HAP-1 (cell line): ENCODE measurements around the gene FBXO7.
"Not testable (repeated sequence)": the region's sequence is repeated elsewhere in the genome, so short reads cannot be mapped to it uniquely, and the experiment has no call there.

Source experiments
- DNase-seq, 2 experiments: peaks; one replicate each; pipeline ENCODE4 v3.0.0-alpha.2; 2016 to 2020; ENCODE audit warnings: low spot score in 2 of 2
- H3K27me3 ChIP-seq: fragments of 250-450 bp; sonication (Bioruptor Pico); 2 replicates; pipeline ENCODE4 v1.5.1; 2020; ENCODE audit warnings: low read depth, mild to moderate bottlenecking, moderate library complexity
- H3K36me3 ChIP-seq: fragments of 250-450 bp; sonication (Bioruptor Pico); replicated peaks from 2 replicates; pipeline ENCODE4 v1.5.1; 2020; ENCODE audit warnings: mild to moderate bottlenecking
- H3K4me1 ChIP-seq: fragments of 250-450 bp; sonication (Bioruptor Pico); 2 replicates; pipeline ENCODE4 v1.5.1; 2020; ENCODE audit warnings: mild to moderate bottlenecking
- H3K4me3 ChIP-seq: fragments of 250-450 bp; sonication (Bioruptor Pico); 2 replicates; pipeline ENCODE4 v1.5.1; 2020; ENCODE audit warnings: mild to moderate bottlenecking, moderate library complexity
- H3K9me3 ChIP-seq: fragments of 250-450 bp; sonication (Bioruptor Pico); 2 replicates; pipeline ENCODE4 v1.5.1; 2020; ENCODE audit warnings: mild to moderate bottlenecking, moderate library complexity
- in situ Hi-C: fragments of 300-500 bp; cut with MboI; formaldehyde crosslinking; loops from 3 replicates; pipeline ENCODE4 v1.14.3; 2020; ENCODE audit warnings: low sequenced_read_pairs, inconsistent platforms, mixed read lengths

Gene FBXO7

DNA sequence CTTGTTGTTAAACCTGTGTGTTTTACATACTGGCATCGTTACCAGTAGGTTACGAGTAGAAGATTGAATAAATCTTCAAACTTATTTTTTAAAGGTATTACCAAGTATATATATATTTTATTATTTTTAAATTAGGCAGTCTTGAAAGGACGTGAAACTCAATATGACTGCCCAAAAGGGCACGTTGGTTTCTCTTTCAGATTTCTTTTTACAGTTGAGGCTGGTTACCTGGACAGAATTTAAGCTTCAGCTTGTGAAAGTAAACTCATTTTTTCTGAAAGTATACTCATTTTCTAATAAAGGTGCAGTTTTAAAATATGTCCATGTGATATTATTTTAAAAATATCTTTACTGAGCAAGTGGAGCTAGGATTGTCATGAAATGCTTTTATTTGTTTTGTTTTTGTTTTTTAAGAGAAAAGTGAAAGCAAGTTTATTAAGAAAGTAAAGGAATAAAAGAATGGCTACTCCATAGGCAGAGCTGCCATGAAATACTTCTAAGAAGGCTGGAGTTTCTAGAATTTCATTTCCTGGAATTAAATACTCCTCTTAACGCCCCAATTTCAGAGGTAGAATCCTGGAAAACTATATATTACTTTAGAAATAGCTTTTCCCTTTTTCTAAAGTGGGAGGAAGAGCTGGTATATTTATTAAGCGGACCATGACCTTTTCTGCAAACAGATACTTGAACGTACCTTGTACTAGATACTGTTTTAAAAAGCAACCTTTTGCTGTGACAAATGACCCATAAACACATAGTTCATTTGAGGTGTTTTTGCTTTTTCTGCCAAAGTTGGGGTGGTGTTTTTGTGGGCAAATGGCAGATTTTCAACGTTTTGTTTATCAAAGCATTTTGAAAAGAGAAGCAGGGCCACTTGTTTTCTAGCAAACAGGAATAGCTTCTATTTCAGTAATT is 1.9 kb downstream of the FBXO7 start:
- DNase-seq: no peak
- H3K27me3 ChIP-seq: no peaks in the 10 kb centered on the region

DNA sequence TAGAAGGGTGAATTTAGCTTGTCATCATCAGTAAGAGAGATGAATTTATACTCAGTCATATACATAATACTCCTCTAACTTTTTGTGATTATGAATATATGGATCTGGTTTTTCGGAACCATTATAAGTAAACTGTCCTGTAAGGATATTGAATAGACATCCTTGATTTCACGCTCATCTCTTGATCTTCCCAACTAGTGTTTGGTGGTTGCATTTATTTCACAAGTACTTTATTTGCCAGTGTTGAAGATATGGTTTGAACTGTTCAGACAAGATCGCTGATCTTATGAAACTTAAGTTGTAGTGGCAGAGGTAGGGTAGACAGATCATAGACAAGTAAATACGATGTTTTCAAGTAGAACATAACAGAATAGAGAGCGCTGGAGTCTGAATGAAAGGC is 3.0 kb downstream of the FBXO7 start:
- H3K27me3 ChIP-seq: no peaks in the 10 kb centered on the region
- H3K4me1 ChIP-seq: peaks cover 8% of the 10 kb centered on the region
- DNase-seq: no peak
- peaks cover 3% of the 10 kb centered on the region; the same call in 1 of the 2 replicates for H3K36me3 ChIP-seq
- no peaks in the 10 kb centered on the region for H3K9me3 ChIP-seq
- no peak overlapping the region for H3K4me3 ChIP-seq
- in situ Hi-C loops: loop anchor here (10.0 kb wide), 1 partner anchor 503 kb away; no protein-coding TSS in a partner anchor

More for the DNA sequence above, 1.9 kb downstream of the FBXO7 start:
- in situ Hi-C loops: loop anchor here (10.0 kb wide), 1 partner anchor 502 kb away; no protein-coding TSS in a partner anchor
- Histone ChIP-seq H3K9me3 (no peaks in the 10 kb centered on the region), H3K4me3 (peak overlapping the region; percentile 76), H3K4me1 (peaks cover 8% of the 10 kb centered on the region), H3K36me3 (peaks cover 3% of the 10 kb centered on the region; the same call in 1 of the 2 replicates)

DNA sequence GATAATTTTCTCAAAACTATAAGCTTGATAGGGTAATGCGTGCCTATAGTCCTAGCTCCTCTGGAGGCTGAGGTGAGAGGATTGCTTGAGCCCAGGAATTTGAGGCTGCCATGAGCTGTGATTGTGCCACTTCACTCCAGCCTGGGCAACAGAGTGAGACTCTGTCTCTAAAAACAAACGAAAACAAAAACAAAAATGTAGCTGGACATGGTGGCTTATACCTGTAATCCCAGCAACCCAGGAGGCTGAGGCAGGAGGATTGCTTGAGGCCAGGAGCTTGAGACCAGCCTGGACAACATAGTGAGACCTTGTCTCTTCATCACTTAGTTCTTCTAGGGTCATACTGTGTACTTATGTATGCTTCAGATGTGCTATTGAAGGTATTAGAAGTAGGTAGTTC is 3.9 kb downstream of the FBXO7 start:
- H3K9me3 ChIP-seq, H3K4me3 ChIP-seq, H3K4me1 ChIP-seq, H3K36me3 ChIP-seq, DNase-seq, H3K27me3 ChIP-seq: not testable (repeated sequence)
- in situ Hi-C loops: loop anchor here (10.0 kb wide), 1 partner anchor 504 kb away; no protein-coding TSS in a partner anchor

DNA sequence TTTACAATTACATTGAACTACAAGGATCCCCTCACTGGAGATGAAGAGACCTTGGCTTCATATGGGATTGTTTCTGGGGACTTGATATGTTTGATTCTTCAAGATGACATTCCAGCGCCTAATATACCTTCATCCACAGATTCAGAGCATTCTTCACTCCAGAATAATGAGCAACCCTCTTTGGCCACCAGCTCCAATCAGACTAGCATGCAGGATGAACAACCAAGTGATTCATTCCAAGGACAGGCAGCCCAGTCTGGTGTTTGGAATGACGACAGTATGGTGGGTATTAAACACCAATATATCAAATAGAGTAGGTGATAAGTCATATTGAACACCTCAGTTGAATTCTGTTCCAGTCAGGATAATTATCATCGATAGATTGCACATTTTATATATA is 4.4 kb downstream of the FBXO7 start:
- DNase-seq: no peak
- Histone ChIP-seq H3K4me3 (no peak overlapping the region), H3K9me3 (no peaks in the 10 kb centered on the region), H3K27me3 (no peaks in the 10 kb centered on the region), H3K4me1 (peaks cover 8% of the 10 kb centered on the region), H3K36me3 (peaks cover 3% of the 10 kb centered on the region; the same call in 1 of the 2 replicates)
- in situ Hi-C loops: loop anchor here (10.0 kb wide), 1 partner anchor 504 kb away; no protein-coding TSS in a partner anchor

DNA sequence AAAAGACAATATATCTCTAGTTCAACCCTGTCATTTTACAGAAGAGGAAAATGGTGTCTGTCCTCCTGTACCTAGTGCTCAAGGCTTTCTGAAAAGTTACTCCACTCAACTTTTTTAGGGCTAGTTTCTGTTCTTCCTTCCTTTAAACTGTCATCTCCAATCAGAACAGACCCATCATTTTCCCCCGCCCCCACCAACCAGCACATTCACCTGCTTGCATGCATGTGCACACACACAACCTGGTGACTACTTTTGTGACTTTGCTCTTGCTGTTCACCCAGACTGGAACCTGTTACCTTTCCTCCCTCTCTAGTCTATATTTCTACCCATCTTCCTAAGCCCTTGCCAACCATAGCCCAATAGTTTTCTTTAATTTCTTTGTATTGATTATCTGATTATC is 5.6 kb downstream of the FBXO7 start:
- Histone ChIP-seq H3K4me1 (peaks cover 8% of the 10 kb centered on the region), H3K4me3 (no peak overlapping the region), H3K9me3 (no peaks in the 10 kb centered on the region), H3K36me3 (peaks cover 7% of the 10 kb centered on the region), H3K27me3 (no peaks in the 10 kb centered on the region)
- DNase-seq: no peak
- in situ Hi-C loops: no loop called here

DNA sequence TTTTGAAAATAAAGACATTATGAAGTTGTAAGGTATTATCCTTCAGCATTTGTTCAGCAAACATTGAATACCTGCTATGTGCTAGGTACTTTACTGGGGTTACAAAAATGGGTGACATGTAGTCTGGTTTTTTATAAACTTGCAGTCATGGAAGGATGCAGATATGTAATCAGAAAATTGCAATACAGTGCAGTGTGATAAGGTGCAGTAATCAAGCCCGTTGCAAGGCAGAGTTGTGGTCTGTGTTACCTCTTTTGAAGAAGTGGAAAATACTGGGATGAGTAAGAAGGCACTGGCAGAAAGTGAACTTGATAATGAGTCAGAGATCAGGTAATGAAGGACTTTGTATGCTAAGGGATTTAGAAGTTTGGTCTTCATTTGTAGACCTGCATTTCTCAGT is 8.1 kb downstream of the FBXO7 start:
- Histone ChIP-seq H3K4me1 (peaks cover under 1% of the 10 kb centered on the region; the same call in 1 of the 2 replicates), H3K9me3 (no peaks in the 10 kb centered on the region), H3K27me3 (no peaks in the 10 kb centered on the region), H3K4me3 (no peak overlapping the region), H3K36me3 (peaks cover 16% of the 10 kb centered on the region)
- DNase-seq: no peak
- in situ Hi-C loops: no loop called here

DNA sequence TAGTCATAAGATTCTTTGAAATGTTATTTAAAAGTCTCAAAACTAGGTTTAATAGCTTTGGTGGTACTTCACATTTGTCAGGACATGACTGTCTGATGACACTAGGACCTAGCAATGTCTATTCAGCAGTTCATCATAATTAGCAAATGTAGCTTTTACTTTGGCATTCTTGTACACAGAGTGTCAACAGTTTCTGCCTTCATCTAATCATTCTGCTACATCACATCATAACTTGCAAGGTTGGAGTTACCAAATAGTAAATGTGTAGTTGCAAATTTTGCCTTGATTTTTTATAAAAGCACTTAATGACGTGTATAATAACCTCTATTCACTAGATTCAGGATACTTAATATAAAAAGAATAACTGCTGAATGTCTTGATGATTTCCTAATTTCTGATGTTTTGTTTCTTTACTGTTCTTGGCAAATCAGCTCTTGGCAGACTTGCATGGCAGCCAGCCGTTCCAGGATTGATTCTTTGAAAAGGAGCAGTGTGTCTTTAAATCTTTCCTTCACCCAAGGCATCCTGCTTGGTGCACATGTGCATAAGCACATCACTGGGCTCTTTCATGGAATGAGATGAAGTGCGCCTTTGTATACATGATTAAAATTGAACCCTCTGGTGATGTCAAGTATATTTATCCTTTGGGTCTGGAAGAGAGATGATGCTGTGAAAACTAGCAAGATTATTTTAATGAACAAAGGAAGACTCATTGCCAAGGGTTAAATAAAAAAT is 12.2 kb downstream of the FBXO7 start:
- no peak overlapping the region for H3K4me3 ChIP-seq
- H3K9me3 ChIP-seq: no peaks in the 10 kb centered on the region
- no peaks in the 10 kb centered on the region for H3K4me1 ChIP-seq
- no peaks in the 10 kb centered on the region for H3K27me3 ChIP-seq
- DNase-seq: no peak
- in situ Hi-C loops: no loop called here
- peaks cover 37% of the 10 kb centered on the region for H3K36me3 ChIP-seq

DNA sequence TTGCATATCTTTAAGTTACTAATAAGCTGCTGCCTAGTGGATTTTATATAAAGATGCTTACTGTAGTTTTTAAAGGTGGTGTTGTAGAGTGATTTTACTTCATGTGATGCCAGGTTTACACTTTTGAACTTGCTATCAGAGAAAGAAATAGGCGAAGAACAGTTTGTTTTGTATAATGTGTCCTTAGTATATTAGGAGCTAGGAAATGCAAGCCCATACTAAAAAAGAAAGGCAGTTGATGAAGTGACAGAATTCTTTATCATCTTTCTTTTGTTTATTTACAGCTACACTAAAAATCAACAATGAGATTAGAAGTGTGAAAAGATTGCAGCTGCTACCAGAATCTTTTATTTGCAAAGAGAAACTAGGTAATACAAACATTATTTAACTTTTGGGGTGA is 12.8 kb downstream of the FBXO7 start:
- DNase-seq: no peak
- Histone ChIP-seq H3K9me3 (no peaks in the 10 kb centered on the region), H3K27me3 (no peaks in the 10 kb centered on the region), H3K4me3 (no peak overlapping the region), H3K4me1 (no peaks in the 10 kb centered on the region), H3K36me3 (peaks cover 43% of the 10 kb centered on the region)
- in situ Hi-C loops: no loop called here

DNA sequence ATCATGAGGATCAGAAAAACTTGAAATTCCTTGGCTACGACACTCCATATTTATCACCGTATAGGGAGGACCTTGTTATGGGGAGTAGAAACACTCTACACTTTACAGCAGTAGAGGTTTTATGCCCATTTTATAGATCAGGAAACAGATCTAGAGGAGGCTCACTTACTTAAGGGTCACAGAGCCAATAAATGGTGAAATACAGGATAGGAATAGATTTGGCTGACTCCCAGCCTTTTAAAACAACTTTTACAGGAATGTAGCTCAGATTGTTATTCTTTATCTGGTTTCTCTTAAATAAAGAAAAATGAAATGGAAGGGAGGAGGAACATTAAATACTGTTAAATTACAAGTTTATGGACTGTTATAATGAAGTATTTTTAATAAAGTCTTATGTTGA is 14.8 kb downstream of the FBXO7 start:
- peaks cover 60% of the 10 kb centered on the region for H3K36me3 ChIP-seq
- in situ Hi-C loops: no loop called here
- H3K27me3 ChIP-seq: no peaks in the 10 kb centered on the region
- no peaks in the 10 kb centered on the region for H3K9me3 ChIP-seq
- no peaks in the 10 kb centered on the region for H3K4me1 ChIP-seq
- no peak overlapping the region for H3K4me3 ChIP-seq
- DNase-seq: no peak

DNA sequence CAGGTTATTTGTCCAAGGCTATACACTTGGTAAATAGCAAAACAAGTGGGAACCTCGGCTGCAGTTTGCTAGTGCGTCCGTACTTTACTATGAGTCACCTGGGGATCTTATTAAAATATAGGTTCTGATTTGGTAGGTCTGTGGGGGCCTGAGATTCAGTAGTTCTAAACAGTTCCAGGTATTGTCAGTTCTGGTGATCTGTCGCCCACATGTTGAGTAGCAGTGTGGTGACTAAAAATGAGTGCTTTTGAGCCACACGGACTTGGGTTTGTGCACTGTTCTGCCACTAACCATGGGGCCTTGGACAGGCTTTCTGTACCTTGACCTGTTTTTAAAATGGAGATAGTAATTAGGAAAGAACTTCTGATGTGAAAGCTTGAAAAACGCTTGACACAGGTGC is 15.7 kb downstream of the FBXO7 start:
- Histone ChIP-seq H3K27me3 (no peaks in the 10 kb centered on the region), H3K9me3 (no peaks in the 10 kb centered on the region), H3K4me1 (no peaks in the 10 kb centered on the region), H3K36me3 (peaks cover 64% of the 10 kb centered on the region), H3K4me3 (no peak overlapping the region)
- in situ Hi-C loops: no loop called here
- no peak for DNase-seq

DNA sequence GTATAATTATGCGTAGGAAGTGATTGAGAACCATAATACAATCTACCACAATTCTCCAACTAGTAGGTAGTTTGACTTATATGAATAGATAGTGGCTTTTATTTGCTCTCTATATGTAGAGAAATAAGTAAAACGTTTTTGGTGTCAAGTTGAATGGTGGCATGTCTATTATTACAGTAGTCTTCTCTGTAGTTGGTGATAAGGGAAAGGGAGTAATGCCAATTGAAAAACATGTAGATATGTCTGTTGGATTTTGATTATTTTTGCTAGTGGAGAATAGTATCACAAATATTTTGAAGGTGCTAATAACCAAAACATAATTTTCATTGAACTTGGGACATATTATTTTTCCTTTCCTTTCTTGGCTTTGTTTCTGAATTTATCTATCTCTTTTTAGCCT is 17.5 kb downstream of the FBXO7 start:
- in situ Hi-C loops: no loop called here
- Histone ChIP-seq H3K36me3 (peaks cover 72% of the 10 kb centered on the region), H3K4me3 (no peak overlapping the region), H3K27me3 (no peaks in the 10 kb centered on the region), H3K4me1 (no peaks in the 10 kb centered on the region), H3K9me3 (no peaks in the 10 kb centered on the region)
- no peak for DNase-seq

DNA sequence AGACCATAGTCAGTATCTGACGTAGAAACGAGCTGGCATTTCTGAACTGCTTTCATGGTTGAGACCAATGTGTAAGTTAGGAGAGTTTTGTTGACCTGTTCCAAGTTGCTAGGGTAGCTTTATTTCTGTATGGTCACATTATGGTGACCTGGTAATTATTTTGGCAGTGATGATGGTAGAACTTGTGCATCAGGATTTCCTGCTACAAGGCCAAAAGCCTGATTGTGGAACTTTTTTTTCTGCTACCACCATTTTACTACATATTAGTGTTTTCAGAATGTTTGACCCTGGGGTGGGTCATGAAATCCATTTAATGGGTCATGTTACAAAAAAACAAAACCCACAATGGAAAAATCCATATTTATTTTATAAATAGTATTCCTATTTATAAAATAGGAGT is 18.9 kb downstream of the FBXO7 start:
- Histone ChIP-seq H3K4me3 (no peak overlapping the region), H3K4me1 (no peaks in the 10 kb centered on the region), H3K27me3 (no peaks in the 10 kb centered on the region), H3K36me3 (peaks cover 74% of the 10 kb centered on the region), H3K9me3 (no peaks in the 10 kb centered on the region)
- in situ Hi-C loops: no loop called here
- DNase-seq: no peak

DNA sequence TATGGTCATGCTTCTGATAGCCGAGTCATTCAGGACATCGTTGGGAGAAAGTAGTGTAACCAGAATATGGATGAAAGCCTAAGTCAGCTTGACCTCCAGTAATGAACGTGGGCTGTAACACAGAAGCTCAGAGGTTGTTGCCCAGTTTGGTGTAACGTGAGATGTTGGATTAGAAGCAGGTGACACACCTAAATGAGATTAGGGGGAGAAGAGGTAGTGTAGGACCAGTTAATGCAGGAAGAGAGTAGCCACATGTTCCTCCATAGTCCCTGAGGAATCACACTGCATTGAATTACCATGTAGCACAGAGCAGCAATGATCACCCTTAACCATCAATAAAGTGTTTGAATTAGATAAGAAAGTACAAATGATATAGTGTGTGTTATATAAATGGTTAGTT is 20.4 kb downstream of the FBXO7 start:
- Histone ChIP-seq H3K4me1 (no peaks in the 10 kb centered on the region), H3K9me3 (no peaks in the 10 kb centered on the region), H3K4me3 (no peak overlapping the region), H3K27me3 (no peaks in the 10 kb centered on the region), H3K36me3 (peaks cover 71% of the 10 kb centered on the region)
- in situ Hi-C loops: no loop called here
- no peak for DNase-seq

DNA sequence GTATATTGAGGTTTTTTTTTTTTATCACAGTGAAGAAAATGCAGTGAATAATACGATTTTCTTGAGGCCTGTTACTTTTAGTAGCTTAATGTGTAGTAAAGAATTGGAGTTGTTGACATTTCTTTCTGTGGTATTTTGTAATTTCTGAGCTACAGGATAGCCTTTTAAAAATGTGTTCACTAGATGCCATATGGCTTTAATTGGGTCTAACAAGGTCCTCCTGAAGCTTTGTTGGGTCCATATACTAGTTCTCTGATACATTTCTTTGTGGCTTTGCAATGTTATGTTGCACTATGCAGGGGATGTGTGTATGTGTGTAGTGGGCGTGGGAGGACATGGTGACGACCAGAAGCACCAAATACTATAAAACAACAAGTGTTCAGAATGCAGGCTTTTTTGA is 25.1 kb downstream of the FBXO7 start:
- DNase-seq: no peak
- in situ Hi-C loops: no loop called here
- H3K4me1 ChIP-seq: peaks cover 12% of the 10 kb centered on the region
- no peaks in the 10 kb centered on the region for H3K9me3 ChIP-seq
- no peak overlapping the region for H3K4me3 ChIP-seq
- H3K36me3 ChIP-seq: peaks cover 36% of the 10 kb centered on the region
- H3K27me3 ChIP-seq: no peaks in the 10 kb centered on the region
